ENCODE measurements around the gene MLXIP. TPM values are rescaled to one million over a fixed set of nuclear protein-coding genes. Genes with fewer than 3 reads are reported as not detected.

MLXIP gene
- total and polyA plus RNA-seq, 9 of the 15 experiments (the other 6 are each of a cell fraction or from before 2014, with no cell fraction given), result 2.2 to 66.3 (median 18.1) TPM

GRCh38 chr12:122093098-122093883 lies 14.7 kb downstream of the MLXIP start (continued):
- TF ChIP-seq SMAD1 (IDR thresholded peaks at IDR 0.05; ENCODE audit: low read depth, low read length, partially characterized antibody) (no peak), ZNF584 (CRISPR knock-in tag; IDR thresholded peaks at IDR 0.05; ENCODE audit: low read depth) (no peak), ZNF165 (CRISPR knock-in tag; IDR thresholded peaks at IDR 0.05; ENCODE audit: borderline replicate concordance) (no peak), XRCC4 (IDR thresholded peaks at IDR 0.05; ENCODE audit: extremely low read depth, insufficient read depth, insufficient read length) (no peak), CBFA2T3 (IDR thresholded peaks at IDR 0.05) (no peak), EP300 (IDR thresholded peaks at IDR 0.05; ENCODE audit: low read length) (no peak), ZNF444 (CRISPR knock-in tag; IDR thresholded peaks at IDR 0.05) (no peak), SOX6 (IDR thresholded peaks at IDR 0.05) (no peak), PTTG1 (tag; IDR thresholded peaks at IDR 0.05; ENCODE audit: low read depth) (no peak), RBM15 (IDR thresholded peaks at IDR 0.05; ENCODE audit: insufficient read depth, low read length) (no peak), ZKSCAN1 (IDR thresholded peaks at IDR 0.05; ENCODE audit: low read depth, low read length) (no peak), ZC3H4 (CRISPR knock-in tag; IDR thresholded peaks at IDR 0.05; ENCODE audit: borderline replicate concordance) (0 out of 2 replicates have a peak, but pooled peaks have one; percentile 16), POLR2B (IDR thresholded peaks at IDR 0.05; ENCODE audit: low read depth, partially characterized antibody) (no peak), VEZF1 (CRISPR knock-in tag; IDR thresholded peaks at IDR 0.05) (no peak), E2F4 (CRISPR knock-in tag; IDR thresholded peaks at IDR 0.05; ENCODE audit: low read depth) (no peak), ARID3B (CRISPR knock-in tag; IDR thresholded peaks at IDR 0.05; ENCODE audit: borderline replicate concordance) (no peak), ZKSCAN3 (CRISPR knock-in tag; IDR thresholded peaks at IDR 0.05) (no peak), MYNN (IDR thresholded peaks at IDR 0.05) (no peak), MYNN (CRISPR knock-in tag; IDR thresholded peaks at IDR 0.05) (no peak), PKNOX1 (IDR thresholded peaks at IDR 0.05) (no peak), SUPT5H (IDR thresholded peaks at IDR 0.05) (peak; percentile 56; the same call in 1 of the 2 replicates), POLR2AphosphoS5 (IDR thresholded peaks at IDR 0.05; ENCODE audit: control insufficient read depth, insufficient read depth, low read depth, low read length) (no peak)

All from K562 (cell line).